GM19025 (cell line): ENCODE data around the gene SLC16A8.
"Not testable (repeated sequence)": the region's sequence is repeated elsewhere in the genome, so short reads cannot be mapped to it uniquely, and the experiment has no call there.

Experiments used
- ATAC-seq: cut with Tn5 transposase; IDR thresholded peaks from one replicate; pipeline ENCODE4 v1.9.1; 2021; ENCODE audit warnings: mild to moderate bottlenecking, low read depth, moderate library complexity; ENCODE audit not compliant: unreplicated experiment

The SLC16A8 gene, protein sequence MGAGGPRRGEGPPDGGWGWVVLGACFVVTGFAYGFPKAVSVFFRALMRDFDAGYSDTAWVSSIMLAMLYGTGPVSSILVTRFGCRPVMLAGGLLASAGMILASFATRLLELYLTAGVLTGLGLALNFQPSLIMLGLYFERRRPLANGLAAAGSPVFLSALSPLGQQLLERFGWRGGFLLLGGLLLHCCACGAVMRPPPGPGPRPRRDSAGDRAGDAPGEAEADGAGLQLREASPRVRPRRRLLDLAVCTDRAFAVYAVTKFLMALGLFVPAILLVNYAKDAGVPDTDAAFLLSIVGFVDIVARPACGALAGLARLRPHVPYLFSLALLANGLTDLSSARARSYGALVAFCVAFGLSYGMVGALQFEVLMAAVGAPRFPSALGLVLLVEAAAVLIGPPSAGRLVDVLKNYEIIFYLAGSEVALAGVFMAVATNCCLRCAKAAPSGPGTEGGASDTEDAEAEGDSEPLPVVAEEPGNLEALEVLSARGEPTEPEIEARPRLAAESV

DNA sequence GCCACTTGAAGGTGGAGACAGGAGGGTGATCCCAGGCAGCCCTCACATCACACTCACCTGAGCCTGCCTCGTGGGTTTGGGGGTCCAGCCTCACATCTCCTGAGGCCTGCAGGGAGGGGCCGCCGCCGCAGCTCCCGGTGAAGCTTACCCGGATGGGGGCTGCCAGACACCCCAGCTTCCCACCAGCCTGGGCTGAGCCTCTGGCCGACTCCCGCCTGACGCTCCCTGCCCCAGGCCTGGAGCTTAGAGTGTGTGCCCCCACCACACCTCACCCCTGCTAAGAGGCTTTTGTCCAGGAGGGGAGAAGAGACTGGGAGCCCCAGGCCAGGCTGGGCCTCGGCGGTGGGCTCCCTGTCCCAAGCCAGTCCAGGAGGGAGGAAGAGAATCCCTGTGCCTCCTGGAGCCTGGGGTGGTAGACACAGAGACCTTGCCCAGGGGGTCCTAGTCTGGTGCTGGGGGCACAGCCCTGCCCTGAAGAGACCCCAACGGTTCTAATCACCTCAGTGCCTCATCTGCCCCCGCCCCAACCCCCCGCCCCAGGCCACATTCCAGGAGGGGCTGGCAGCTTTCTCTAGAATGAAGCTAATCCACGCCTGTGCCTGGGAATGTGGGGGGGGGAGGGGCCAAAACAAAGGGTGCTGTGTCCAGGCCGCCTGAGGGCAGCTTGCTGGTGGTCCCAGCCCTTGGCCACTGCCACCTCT is at the start of gene SLC16A8:
SLC16A8 (minus strand) TSS at position 254 of the 701 bp plus-strand sequence. CDS start 1,311 bp downstream, outside the sequence.
- ATAC-seq: no peak

DNA sequence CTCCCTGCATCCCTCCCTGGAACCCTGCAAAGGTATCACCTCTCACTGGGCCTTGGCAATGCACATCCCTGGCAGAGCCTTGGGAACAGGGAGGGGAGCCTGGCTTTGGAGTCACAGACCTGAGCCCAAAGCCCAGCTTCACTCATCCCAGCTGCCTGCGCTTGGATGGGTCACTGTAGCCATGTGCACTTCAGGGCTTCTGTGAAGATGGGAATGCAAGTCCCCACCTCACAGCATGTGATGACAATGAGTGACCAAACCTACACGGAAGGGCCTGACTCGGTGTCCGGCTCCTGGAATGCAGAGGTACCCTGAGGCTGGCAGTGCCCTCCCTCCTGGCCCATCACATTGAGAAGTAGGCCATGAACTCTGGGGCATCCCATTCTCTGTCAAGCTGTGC is 49.3 kb upstream of the SLC16A8 start:
- ATAC-seq: no peak

DNA sequence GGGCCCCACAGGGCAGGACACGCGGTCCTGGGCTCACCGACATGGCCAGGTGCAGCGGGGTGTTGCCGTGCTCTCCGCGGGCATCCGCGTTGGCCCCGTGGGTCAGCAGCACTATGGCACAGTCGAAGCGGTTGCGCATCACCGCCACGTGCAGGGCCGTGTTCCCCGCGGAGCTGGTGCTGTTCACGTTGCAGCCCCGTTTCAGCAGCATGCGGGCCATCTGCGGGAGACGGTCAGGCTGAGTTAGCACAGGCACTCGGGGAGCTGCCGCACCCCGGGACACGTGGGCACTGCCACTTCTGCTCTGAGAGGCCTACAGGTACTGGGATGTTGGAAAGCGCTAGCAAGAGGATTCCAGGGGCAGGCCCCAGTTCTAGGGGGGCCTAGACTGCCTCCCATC is 48.8 kb upstream of the SLC16A8 start:
- ATAC-seq: no peak

DNA sequence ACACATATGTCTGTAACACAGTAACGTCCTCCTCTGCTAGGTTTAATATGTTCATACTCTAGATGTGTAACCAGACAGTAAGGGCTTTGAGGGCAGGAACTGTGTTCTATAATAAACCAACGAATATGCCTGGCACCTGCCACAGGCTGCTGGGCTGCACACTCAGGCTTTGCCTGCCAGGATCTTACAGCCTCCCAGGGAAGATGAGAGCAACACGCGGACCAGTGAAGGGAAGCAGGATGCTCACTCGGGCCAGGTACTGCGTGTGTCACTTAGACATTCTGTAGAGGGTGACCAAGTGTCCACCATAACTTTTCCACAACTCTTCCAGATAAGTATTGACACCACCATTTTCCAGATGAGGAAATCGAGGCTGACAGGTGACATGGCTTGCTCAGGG is 48.2 kb upstream of the SLC16A8 start:
- no peak for ATAC-seq

DNA sequence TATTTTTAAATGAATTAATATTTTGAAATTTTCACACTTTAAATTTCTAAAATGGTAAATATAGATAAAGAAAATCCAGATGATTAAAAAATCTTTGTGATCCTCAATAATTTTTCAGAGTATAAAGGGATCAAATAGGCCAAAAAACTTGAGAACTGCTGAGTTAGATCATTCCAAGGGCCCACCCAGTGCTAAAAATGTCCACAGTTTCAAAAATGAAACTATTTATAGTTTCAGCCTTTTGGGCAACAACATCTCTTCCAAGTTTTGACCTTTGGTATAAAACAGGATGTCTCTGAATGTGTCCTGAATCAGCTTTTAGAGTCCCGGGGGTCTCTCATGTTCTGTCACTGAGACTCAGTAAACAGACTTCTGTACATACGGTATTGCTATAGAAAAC is 47.4 kb upstream of the SLC16A8 start:
- ATAC-seq: no peak

DNA sequence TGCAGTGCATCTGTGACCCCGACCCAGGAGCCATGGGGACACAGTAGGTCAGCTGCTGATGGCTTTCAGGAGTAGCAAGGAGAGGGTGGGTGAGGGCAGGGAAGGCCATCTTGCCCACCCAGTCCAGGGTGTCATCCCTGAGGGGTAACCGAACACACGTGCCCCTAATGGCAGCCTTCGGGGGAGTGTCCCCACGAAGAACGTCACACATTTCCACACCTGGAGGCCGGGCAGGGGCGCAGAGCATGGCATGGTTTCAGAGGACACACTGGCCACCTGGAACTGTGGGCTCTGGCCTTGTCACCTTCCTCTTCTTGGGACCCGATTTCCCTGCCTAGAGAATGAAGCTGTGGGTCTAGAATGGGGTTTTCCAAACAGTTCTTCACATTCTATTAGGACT is 45.9 kb upstream of the SLC16A8 start:
- ATAC-seq: no peak

DNA sequence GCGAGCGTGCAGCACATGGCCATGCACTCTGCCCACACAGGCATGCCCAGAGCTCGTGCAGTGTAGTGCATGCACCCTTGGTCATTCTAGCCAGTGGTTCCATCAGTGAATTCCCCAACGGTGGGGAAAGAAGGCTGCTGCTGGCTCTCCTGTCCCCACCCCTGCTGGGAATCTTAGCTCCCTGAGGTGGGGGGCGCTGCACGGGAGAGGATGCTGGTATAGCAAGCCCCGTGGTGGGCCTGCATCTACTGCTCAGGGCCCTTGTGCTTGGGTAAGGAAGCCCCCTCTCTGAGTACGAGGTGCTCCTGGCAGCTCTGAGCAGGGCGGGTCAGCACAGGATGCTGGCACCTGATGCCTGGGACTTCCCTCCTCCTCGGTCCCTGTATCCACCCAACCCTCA is 45.0 kb upstream of the SLC16A8 start:
- no peak for ATAC-seq

DNA sequence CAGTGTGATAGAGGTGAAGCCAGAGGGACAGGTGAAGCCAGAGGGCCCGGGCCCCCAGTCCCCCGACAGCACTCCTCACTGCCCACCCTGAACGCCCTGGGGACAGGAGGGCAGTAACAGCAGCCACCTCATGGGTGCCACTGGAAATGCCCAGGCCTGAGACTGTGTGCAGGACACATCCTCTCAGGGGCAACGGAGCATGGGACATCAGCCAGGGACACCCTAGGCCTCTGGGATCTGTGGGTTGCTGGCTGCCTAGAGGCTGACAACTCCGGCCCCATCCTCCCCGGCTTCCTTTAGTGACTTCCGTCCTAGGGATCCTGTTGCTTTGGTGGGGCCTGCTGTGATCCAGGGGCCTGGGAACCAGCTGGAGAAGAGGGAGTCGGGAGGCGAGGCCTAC is 43.9 kb upstream of the SLC16A8 start:
- no peak for ATAC-seq

DNA sequence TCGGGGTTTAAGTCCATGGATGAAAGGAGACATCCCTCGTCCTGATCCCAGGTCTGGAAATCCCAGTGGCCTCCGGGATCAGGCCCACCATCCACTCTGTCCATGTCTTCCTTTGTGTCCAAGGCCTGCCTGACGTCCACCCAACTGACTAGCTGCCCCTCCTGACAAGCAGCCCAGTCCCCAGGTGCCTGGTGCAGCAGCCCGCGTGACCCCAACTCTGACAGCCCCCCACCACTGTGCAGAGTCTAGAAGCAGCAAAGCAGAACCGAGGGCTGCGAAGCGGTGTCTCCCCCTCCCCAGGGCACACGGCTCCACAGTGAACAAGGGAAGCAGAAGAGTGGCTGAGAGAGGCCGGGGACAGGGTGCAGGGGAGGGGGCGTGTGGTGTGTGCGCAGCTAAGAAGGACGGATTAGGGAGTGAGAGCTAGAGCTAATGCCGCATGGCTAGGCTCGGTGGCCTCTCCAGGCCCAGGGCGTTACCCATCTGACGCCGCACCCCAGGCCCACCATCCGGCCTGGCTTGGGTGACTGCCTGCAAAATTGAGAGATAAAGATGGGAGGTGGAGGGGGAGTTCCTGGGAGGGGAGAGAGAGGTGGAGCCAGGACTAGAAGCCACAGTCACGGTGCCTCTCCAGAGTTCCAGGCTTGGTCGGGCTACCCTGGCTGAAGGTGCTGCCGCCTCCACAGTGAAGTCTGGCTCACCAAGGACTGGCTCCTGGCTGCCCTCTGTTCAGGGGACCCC is 43.1 kb upstream of the SLC16A8 start:
- no peak for ATAC-seq

DNA sequence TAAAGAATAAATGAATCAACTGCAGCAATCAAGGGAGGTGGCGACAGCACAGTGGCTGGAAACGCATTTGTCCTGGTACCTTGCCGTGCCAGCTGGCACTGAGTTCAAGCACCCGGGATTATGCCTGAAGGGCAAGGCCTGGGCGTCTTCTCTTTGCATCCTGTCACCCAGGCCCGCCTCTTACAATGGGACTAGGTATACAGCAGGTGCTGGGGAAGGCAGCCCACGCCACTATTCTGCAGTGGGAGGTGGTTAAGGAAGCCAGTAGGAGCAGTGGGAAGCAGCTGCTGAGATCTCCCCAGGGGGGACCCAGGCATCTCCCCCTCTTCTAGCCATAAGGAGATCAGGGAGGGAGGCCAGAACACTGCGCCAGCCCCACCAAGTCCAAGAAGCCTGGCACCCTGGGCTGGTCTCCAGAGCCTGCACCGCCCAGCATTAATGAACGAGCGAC is 41.8 kb upstream of the SLC16A8 start:
- no peak for ATAC-seq

DNA sequence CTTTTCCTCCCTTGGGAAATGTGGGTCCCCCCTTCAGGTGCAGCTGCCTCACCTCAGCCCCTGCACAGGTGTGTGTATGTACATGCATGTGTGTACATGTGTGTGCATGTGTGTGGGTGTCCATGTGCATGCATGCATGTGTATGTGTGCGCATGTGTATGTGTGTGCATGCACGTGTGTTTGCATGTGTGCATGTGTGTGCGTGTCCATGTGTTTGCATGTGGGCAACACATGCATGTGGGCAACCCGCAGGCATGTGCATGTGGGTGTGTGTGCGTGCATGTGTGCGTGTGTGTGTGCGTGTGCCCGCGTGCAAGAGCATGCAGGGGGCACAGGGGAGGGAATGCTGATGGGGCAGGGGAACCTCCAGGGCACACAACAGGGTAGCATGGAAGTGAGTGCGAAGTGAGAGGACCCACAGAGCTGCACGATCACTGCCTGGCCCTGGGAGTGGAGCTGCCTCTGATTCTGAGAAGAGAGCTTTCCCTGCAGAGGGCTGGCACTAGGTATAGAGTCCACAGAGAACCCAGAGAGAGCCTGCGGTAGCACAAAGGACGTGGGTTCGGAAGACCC is 41.1 kb upstream of the SLC16A8 start:
- ATAC-seq: no peak

DNA sequence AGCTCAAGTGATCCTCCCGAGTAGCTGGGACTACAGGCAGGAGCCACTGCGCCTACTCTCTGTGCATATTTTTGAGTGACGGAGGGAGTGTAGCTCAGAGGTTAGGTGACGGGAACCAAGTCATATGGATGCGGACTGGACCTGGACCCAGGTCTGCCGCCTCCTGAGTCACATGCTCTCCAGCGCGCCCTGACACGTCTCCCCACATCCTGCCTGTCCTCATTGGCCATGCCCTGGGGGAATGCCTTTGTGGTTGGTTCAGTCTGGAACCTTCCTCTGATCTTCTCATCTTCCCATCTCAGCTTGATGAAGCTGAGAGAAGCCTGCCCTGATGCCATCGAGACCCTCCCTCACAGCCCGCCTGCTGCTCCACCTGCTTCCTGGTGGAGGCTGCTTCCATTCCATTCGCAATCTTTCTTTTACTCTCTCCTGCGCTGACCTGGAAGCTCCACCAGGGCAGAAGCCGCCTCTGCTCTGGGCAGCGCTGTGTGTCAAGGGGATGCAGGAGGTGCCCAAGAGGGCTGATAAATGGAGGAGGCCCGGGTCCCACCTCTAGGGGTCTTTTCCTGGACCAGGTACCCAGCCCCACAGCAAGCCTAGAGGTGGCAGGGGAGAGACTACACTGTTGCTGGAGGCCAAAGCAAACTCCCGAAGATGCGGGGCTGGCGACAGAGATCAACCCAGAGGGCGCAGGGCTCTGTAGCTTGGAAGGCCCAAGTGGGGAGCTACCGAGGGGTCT is 40.4 kb upstream of the SLC16A8 start:
- ATAC-seq: no peak

DNA sequence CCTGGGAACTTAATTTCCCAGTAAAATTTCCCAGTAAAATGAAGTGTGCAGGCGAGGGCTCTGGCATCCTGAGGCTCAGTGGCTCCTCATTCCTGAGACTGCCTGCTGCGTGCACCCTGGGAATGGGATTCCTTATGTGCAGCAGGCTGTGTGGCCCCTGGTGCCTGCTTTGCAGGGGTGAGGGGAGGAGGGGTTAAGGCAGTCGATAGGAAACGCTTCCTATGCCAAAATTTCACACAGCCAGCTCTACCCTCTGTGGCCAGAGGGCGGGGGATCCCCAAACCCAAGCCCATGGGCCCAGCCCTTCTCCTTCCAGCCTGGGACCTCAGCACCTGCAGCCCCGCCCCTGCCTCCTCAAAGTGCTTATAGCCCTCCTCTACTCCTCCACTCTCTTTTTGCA is 38.6 kb upstream of the SLC16A8 start:
- ATAC-seq: no peak

DNA sequence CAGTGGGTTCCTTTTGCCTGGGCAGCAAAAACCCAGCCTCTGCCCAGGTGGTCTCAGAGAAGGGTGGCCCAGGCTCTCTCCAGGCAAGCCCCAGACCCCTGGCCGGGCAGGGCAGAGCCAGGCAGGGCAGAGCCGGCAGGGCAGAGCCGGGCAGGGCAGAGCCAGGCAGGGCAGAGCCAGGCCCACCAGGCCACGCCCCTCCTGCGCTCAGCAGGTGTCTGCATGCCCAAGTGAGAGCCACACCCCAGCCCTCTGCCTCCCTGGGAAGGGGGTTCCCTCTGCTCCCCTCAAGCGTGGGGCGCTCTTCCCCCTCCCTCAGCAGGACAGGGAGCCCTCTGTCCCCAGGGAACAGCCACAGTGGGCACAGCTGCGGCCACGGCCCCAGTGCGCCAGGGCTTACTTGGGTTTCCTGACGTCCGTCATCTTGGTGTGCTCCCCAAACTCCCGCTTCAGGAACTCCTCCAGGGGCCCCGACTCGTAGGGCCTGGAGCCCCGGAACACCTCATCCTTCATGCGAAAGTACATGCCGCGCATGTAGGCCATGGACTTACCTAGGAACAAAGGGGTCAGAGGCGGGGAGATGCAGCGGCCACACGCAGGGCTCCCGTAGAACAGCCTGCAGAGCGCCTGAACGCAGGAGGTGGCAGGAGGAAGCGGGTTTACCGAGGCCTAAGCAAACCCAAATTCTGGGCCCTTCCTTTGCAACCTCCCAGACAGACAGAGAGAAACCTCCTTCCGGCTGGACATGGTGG is 36.6 kb upstream of the SLC16A8 start:
- no peak for ATAC-seq

DNA sequence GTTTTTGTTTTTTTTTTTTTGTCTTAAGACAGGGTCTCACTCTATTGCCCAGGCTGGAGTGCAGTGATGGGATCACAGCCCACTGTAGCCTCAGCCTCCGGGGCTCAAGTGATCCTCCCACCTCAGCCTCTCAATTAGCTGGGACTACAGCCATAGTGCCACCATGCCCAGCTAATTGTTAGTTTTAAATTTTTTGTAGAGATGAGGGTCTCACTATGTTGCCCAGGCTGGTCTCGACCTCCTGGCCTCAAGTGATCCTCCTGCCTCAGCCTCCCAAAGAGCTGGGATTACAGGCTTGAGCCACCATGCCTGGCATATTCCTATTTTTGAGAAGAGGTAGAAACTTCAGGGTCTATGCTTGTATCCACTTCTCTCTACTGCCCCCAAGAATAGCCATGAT is 34.8 kb upstream of the SLC16A8 start:
- not testable (repeated sequence) for ATAC-seq

DNA sequence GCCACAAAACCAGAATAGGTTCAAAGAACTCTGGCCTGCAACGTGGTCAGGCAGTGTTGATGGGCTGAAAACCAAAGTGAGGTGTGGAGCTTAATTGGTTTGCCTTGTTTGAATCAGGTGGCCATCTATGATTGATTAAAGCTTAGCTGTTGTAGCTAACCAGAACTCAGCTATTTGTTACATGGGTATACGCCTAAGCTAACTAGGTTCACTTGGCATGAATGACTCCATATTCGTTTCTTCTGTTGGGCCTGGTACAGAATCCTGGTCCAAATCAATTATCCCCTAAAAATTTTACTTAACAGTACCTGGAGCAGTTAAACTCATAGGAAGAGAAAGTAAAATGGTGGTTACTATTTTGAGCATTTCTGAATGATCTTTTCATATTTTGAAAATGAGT is 34.2 kb upstream of the SLC16A8 start:
- ATAC-seq: no peak

DNA sequence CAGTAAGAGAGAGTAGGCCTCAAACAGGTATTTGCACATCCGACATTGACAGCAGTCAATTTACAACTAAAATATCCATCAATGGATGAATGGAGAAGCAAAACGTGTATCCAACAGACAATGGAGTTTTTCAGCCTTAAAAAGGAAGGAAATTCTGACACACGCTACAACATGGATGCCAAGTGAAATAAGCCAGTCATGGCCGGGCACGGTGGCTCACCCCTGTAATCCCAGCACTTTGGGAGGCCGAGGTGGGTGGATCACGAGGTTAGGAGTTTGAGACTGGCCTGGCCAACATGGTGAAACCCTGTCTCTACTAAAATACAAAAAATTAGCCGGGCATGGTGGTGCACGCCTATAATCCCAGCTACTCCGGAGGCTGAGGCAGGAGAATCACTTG is 33.6 kb upstream of the SLC16A8 start:
- ATAC-seq: not testable (repeated sequence)

DNA sequence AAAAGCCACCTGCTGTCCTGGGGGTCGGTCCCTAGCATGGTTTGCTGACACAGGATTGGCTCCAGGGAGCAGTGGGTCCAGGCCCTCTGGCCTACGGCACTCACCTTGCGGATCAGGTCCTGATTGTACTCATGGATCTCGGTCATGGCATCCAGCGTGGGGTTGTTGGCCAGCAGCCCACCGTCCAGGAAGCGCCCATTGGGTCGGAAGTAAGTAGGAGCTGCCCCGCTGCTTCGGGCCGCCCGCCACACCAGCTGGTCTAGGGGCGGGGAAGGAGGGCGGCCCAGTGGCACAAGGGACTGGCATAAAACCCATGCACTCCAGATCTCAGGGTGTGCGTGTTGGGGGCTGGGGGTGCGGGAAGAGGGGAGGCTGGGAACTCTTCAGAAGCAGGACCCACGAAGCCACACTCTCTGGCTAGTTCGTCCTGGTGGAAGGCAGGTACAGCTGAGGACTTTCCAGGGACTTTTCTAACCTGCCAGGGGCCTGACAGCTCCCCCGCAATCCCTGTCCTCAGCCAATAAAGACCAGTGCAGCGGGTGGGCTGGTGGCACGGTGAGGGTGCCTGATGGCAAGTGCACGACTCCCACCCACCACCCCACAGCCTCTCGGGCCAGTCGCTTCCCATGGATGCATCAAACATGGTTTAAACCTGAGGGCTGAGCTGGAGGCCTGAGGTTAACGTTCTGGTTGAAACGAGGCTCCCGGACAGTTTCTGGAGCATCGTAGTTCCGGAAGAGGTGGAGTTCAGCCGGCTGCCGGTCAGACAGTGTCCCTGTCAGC is 31.6 kb upstream of the SLC16A8 start:
- no peak for ATAC-seq
